GM20000 (cell line): ENCODE results near the gene TARDBP.

Experiments
- DNase-seq: peaks from one replicate; pipeline ENCODE4 v3.0.0; 2012; ENCODE audit warnings: low spot score
- TF ChIP-seq, protein P1 (sequence below): IDR thresholded peaks from 2 replicates; pipeline ENCODE4 v1.5.1; 2012; ENCODE audit warnings: mild to moderate bottlenecking, control low read depth; ENCODE audit errors: extremely low read depth, missing control alignments

TARDBP gene

DNA sequence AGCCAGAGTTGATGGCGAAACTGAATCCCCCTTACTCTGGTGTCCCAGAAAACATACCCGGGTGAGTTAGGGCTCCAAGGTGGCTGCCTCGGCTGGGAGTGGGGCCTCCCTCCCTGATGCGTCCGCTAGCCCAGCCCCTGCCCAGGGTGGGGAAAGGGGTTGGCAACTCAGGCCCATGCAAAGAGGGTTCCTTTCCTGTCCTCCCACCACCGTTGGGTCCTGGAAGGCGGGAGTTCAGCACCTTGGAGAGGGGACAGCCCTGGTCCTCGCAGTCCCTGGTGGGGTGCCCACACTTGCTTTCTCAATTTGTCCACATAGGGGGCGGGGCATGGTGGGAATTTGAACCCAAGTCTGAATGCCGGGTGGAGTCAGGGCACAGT is 41.3 kb downstream of the TARDBP start:
- no peak for DNase-seq
- TF ChIP-seq, protein P1, sequence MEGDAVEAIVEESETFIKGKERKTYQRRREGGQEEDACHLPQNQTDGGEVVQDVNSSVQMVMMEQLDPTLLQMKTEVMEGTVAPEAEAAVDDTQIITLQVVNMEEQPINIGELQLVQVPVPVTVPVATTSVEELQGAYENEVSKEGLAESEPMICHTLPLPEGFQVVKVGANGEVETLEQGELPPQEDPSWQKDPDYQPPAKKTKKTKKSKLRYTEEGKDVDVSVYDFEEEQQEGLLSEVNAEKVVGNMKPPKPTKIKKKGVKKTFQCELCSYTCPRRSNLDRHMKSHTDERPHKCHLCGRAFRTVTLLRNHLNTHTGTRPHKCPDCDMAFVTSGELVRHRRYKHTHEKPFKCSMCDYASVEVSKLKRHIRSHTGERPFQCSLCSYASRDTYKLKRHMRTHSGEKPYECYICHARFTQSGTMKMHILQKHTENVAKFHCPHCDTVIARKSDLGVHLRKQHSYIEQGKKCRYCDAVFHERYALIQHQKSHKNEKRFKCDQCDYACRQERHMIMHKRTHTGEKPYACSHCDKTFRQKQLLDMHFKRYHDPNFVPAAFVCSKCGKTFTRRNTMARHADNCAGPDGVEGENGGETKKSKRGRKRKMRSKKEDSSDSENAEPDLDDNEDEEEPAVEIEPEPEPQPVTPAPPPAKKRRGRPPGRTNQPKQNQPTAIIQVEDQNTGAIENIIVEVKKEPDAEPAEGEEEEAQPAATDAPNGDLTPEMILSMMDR, result no peak

- TF ChIP-seq, protein P1, result no peak
- DNase-seq, result no peak
These were observed 41.7 kb downstream of the TARDBP start for GRCh38 chr1:11054181-11054580.

DNA sequence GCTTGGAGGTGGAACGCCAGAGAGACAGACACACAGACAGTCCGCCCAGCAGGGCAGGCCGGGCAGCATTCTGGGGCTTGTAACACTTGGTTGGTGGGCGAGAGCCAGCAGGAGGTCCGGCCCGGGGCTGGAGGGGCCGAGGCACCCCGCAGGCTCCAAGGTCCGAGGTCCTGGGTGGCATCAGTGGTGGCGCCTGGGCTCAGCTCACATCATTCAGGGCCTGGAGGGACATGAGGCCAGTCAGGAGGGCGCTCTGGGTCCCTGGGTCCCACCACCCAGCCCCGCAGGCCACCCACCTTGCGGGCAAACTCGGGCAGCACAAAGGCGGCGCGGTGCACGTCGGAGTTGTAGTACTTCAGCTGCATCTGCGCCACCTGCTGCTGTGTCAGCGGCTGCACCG is 42.2 kb downstream of the TARDBP start:
- no peak for DNase-seq
- TF ChIP-seq, protein P1, result no peak

GRCh38 chr1:11055676-11056075 is 43.2 kb downstream of the TARDBP start:
- TF ChIP-seq, protein P1, result no peak
- DNase-seq, result no peak

DNA sequence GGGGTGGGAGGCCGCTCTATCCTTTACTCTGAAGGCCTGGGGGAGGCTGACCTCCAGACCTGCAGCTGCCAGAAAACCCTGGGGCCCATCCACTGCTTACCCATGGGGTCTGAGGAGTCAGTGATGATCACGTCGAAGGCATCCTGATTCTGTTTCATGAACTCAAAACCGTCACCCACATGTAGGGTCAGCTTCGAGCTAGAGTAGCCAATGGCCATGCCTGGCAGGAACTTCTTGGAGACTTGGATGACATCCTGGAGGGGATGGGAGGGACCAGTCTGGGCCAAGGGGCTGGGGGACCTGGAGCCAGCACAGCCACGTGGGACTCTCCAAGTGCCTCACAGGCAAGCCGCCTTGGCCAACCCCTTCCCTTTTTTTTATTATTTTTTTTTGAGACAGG is 44.0 kb downstream of the TARDBP start:
- TF ChIP-seq, protein P1, result no peak
- DNase-seq, result no peak

DNA sequence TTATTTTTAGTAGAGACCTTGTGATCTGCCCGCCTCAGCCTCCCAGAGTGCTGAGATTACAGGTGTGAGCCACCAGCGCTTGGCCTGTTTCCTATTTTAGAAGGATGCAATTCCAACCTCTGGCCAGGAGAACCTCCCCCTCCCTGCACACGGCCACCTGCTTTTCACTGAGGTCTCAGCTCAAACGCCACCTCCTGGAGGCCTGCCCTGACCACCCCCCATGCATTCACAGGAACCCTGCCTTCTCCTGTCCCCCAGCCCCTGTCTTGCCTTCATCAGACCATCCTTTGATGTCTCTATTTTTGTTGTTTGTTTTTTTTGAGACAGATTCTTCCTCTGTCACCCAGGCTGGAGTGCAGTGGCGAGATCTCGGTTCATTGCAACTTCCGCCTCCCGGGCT is 45.0 kb downstream of the TARDBP start:
- TF ChIP-seq, protein P1, result no peak
- no peak for DNase-seq

GRCh38 chr1:11058026-11058425 is 45.6 kb downstream of the TARDBP start:
- TF ChIP-seq, protein P1, result no peak
- no peak for DNase-seq
